H1 (cell line): ENCODE measurements around the gene TEX44. TPM values are rescaled to one million over a fixed set of nuclear protein-coding genes. Genes with fewer than 3 reads are reported as not detected.

Experiments
- CTCF ChIA-PET: fragments of 300-600 bp; sonication (Branson Sonifier 250); formaldehyde crosslinking; loops from one replicate; lab custom pipeline; 2021; ENCODE audit not compliant: partially characterized antibody; lab: Charles Lee
- POLR2A ChIA-PET: fragments of 300-600 bp; sonication (Branson Sonifier 250); formaldehyde crosslinking; loops from one replicate; lab custom pipeline; 2021; ENCODE audit warnings: inconsistent platforms; ENCODE audit not compliant: partially characterized antibody; lab: Charles Lee
- DNase-seq, 2 experiments: peaks; one replicate each; pipeline versions ENCODE4 v3.0.0 to v3.0.0-alpha.2; 2010 to 2022; ENCODE audit warnings: low spot score in 2 of 2, low read depth in 1 of 2, mixed read lengths in 1 of 2
- FAIRE-seq: peaks from 2 replicates; lab custom pipeline; 2011; peaks lifted over from hg19 to GRCh38; lab: Jason Lieb, UNC
- H2AFZ ChIP-seq: 2 replicates; pipeline ENCODE4 v1.8.1; 2012; ENCODE audit warnings: low read length, inconsistent platforms
- H2AK5ac ChIP-seq: 2 replicates; pipeline ENCODE4 v1.6.1; 2013; ENCODE audit warnings: low read depth, low read length
- H2BK120ac ChIP-seq: replicated peaks from 2 replicates; pipeline ENCODE3; 2013; ENCODE audit warnings: low read depth, low read length, inconsistent platforms
- H2BK12ac ChIP-seq: 2 replicates; pipeline ENCODE4 v1.6.1; 2013; ENCODE audit warnings: low read depth, low read length
- H2BK15ac ChIP-seq: 2 replicates; pipeline ENCODE4 v1.6.1; 2013; ENCODE audit warnings: low read length
- H2BK20ac ChIP-seq: 2 replicates; pipeline ENCODE4 v1.6.1; 2013; ENCODE audit warnings: low read length
- H2BK5ac ChIP-seq: 2 replicates; pipeline ENCODE4 v1.6.1; 2013; ENCODE audit warnings: low read depth, low read length
- H3K14ac ChIP-seq: 2 replicates; pipeline ENCODE4 v1.6.1; 2013; ENCODE audit warnings: inconsistent platforms; ENCODE audit not compliant: insufficient read length
- H3K18ac ChIP-seq: 2 replicates; pipeline ENCODE4 v1.6.1; 2013; ENCODE audit warnings: low read length; ENCODE audit errors: extremely low read depth
- H3K23ac ChIP-seq: 2 replicates; pipeline ENCODE4 v1.6.1; 2013; ENCODE audit warnings: inconsistent platforms; ENCODE audit not compliant: insufficient read length
- H3K23me2 ChIP-seq: 2 replicates; pipeline ENCODE4 v1.6.1; 2013; ENCODE audit warnings: low read depth, low read length
- H3K27ac ChIP-seq: 2 replicates; pipeline ENCODE4 v1.6.1; 2011; ENCODE audit warnings: low read depth, low read length, inconsistent platforms
- H3K27me3 ChIP-seq, 4 experiments: replicated peaks in 1 of 4; 1 replicate in 1 of 4; 2 replicates in 3 of 4; pipeline versions ENCODE4 v1.6.1 to v1.8.1; 2011 to 2013; ENCODE audit warnings: low read length in 3 of 4, mild to moderate bottlenecking in 3 of 4, inconsistent platforms in 2 of 4, mixed read lengths in 2 of 4, moderate library complexity in 1 of 4; ENCODE audit not compliant: control insufficient read depth in 3 of 4, insufficient read depth in 3 of 4; ENCODE audit errors: extremely low read depth in 1 of 4
- H3K36me3 ChIP-seq, 4 experiments: 2 replicates each; pipeline versions ENCODE4 v1.6.1 to v1.8.1; 2011 to 2013; ENCODE audit warnings: mild to moderate bottlenecking in 4 of 4, low read length in 3 of 4, moderate library complexity in 2 of 4, control low read depth in 1 of 4, inconsistent platforms in 1 of 4; ENCODE audit not compliant: insufficient read depth in 4 of 4, control insufficient read depth in 2 of 4
- H3K4ac ChIP-seq: replicated peaks from 2 replicates; pipeline ENCODE3; 2013; ENCODE audit warnings: low read length, low read depth, mixed read lengths, inconsistent platforms; ENCODE audit not compliant: insufficient read length
- H3K4me1 ChIP-seq, 4 experiments: replicated peaks in 1 of 4; 1 replicate in 1 of 4; 2 replicates in 3 of 4; pipeline versions ENCODE4 v1.6.1 to v1.8.1; 2011 to 2013; ENCODE audit warnings: low read length in 3 of 4, inconsistent platforms in 2 of 4, mixed read lengths in 1 of 4; ENCODE audit not compliant: insufficient read depth in 4 of 4, control insufficient read depth in 3 of 4
- H3K4me2 ChIP-seq, 2 experiments: 2 replicates each; pipeline versions ENCODE4 v1.6.1 to v1.8.1; 2011 to 2013; ENCODE audit warnings: low read depth in 2 of 2, low read length in 2 of 2, control low read depth in 1 of 2, inconsistent platforms in 1 of 2, mild to moderate bottlenecking in 1 of 2; ENCODE audit not compliant: insufficient read depth in 1 of 2
- H3K4me3 ChIP-seq, 4 experiments: fragments of 200-600, 300-600 bp in 1 of 4; sonication (generic), shearing (Covaris generic), sonication (Bioruptor Twin) in 1 of 4; 2 replicates each; pipeline versions ENCODE4 v1.5.1 to v1.8.1; 2011 to 2016; ENCODE audit warnings: low read length in 4 of 4, low read depth in 3 of 4, control low read depth in 2 of 4, inconsistent platforms in 2 of 4, mild to moderate bottlenecking in 2 of 4, mixed read lengths in 1 of 4, moderate library complexity in 1 of 4; ENCODE audit not compliant: insufficient read depth in 2 of 4; ENCODE audit errors: extremely low read depth in 1 of 4
- H3K56ac ChIP-seq: replicated peaks from 2 replicates; pipeline ENCODE3; 2013; ENCODE audit warnings: low read depth, mild to moderate bottlenecking, mixed read lengths, low read length, inconsistent platforms; ENCODE audit not compliant: insufficient read length
- H3K79me1 ChIP-seq: 2 replicates; pipeline ENCODE4 v1.6.1; 2013; ENCODE audit warnings: low read depth, low read length, control low read depth
- H3K79me2 ChIP-seq, 2 experiments: 2 replicates each; pipeline versions ENCODE4 v1.6.1 to v1.8.1; 2012 to 2013; ENCODE audit warnings: low read length in 2 of 2, mild to moderate bottlenecking in 2 of 2, inconsistent platforms in 1 of 2; ENCODE audit not compliant: insufficient read depth in 2 of 2, control insufficient read depth in 1 of 2
- H3K9ac ChIP-seq, 4 experiments: replicated peaks in 1 of 4; 1 replicate in 1 of 4; 2 replicates in 3 of 4; pipeline versions ENCODE4 v1.6.1 to v1.8.1; 2011 to 2013; ENCODE audit warnings: low read depth in 3 of 4, low read length in 3 of 4, control low read depth in 2 of 4, mild to moderate bottlenecking in 2 of 4, moderate library complexity in 2 of 4, inconsistent platforms in 1 of 4; ENCODE audit errors: extremely low read depth in 1 of 4
- H3K9me3 ChIP-seq, 2 experiments: 2 replicates each; pipeline versions ENCODE4 v1.6.1 to v1.8.1; 2012 to 2013; ENCODE audit warnings: mild to moderate bottlenecking in 2 of 2, moderate library complexity in 2 of 2, control low read depth in 1 of 2, inconsistent platforms in 1 of 2, low read depth in 1 of 2, low read length in 1 of 2, mixed read lengths in 1 of 2; ENCODE audit not compliant: insufficient read depth in 2 of 2
- H4K20me1 ChIP-seq, 2 experiments: replicated peaks in 1 of 2; 2 replicates each; pipeline versions ENCODE3 to v1.8.1; 2011 to 2013; ENCODE audit warnings: inconsistent platforms in 2 of 2, low read length in 2 of 2, mild to moderate bottlenecking in 1 of 2; ENCODE audit not compliant: insufficient read depth in 2 of 2, control insufficient read depth in 1 of 2
- H4K5ac ChIP-seq: 2 replicates; pipeline ENCODE4 v1.6.1; 2013; ENCODE audit warnings: low read length, low read depth, mixed read lengths, inconsistent platforms; ENCODE audit not compliant: insufficient read length
- H4K8ac ChIP-seq: 2 replicates; pipeline ENCODE4 v1.8.0; 2013; ENCODE audit warnings: mild to moderate bottlenecking, moderate library complexity, low read length, inconsistent platforms; ENCODE audit not compliant: insufficient read depth; ENCODE audit errors: extremely low read depth
- H4K91ac ChIP-seq: replicated peaks from 2 replicates; pipeline ENCODE3; 2013; ENCODE audit warnings: low read length, mixed read lengths, inconsistent platforms; ENCODE audit not compliant: insufficient read length
- CHD2 ChIP-seq: IDR thresholded peaks from 2 replicates; pipeline ENCODE4 v1.6.1; 2012; ENCODE audit warnings: low read length, improper control_type of control experiment
- GABPA ChIP-seq: IDR thresholded peaks from 2 replicates; pipeline ENCODE4 v1.6.1; 2011; ENCODE audit warnings: mild to moderate bottlenecking, low read length, moderate library complexity, borderline replicate concordance; ENCODE audit not compliant: insufficient read depth
- SIN3A ChIP-seq, 2 experiments: IDR thresholded peaks in 1 of 2; conservative IDR thresholded peaks in 1 of 2; 2 replicates each; pipeline ENCODE4 v1.6.1; 2011 to 2012; ENCODE audit warnings: low read length in 2 of 2, improper control_type of control experiment in 1 of 2, low read depth in 1 of 2, mild to moderate bottlenecking in 1 of 2
- ZNF274 ChIP-seq: IDR thresholded peaks from 2 replicates; pipeline ENCODE4 v1.7.0; 2012; ENCODE audit warnings: low read length, borderline replicate concordance; ENCODE audit errors: extremely low read depth
- WGBS, 2 experiments: shearing (Covaris generic) in 1 of 2; methylation state at CpG; one replicate each; pipeline versions ENCODE4 v1.1.6 to v1.1.7; 2013 to 2015; ENCODE audit warnings: low lambda C conversion rate in 2 of 2, mixed read lengths in 2 of 2, inconsistent platforms in 1 of 2, low coverage in 1 of 2, missing lambda C conversion rate in 1 of 2; ENCODE audit not compliant: insufficient replicate concordance in 2 of 2, insufficient coverage in 1 of 2, insufficient read length in 1 of 2; ENCODE audit errors: extremely low coverage in 1 of 2, missing lambda C conversion rate in 1 of 2; 5-methylcytosine and 5-hydroxymethylcytosine counted together
- polyA plus RNA-seq, 7 experiments: library from polyadenylated mRNA; depleted of rRNA in 3 of 7; stranded (reverse) in 5 of 7; unstranded in 2 of 7; fragments of >200 nt in 5 of 7; fragments of 200-250 nt in 2 of 7; gene quantifications; 1 replicate in 5 of 7; 2 replicates in 1 of 7; 4 replicates in 1 of 7; pipeline versions ENCODE4 v1.2.1 to v1.2.3, GENCODE V29; 2011 to 2013; ENCODE audit warnings: missing spikeins in 2 of 7, mixed read lengths in 2 of 7
- total RNA-seq: library from RNA; stranded (reverse); fragmentation: NEBNext Ultra II Directional; extraction: Animal tissue kit (Norgen Biotek cat#: 25700); gene quantifications from 2 replicates; pipeline ENCODE4 v1.2.1, GENCODE V29; 2021
- TF ChIP-seq, protein P1 (sequence below): IDR thresholded peaks from 2 replicates; pipeline ENCODE4 v1.6.1; 2012; ENCODE audit warnings: inconsistent platforms
- TF ChIP-seq, protein P2 (sequence below): IDR thresholded peaks from 2 replicates; pipeline ENCODE4 v1.6.1; 2012; ENCODE audit warnings: inconsistent platforms

Gene TEX44
- total and polyA plus RNA-seq, 2 of the 8 experiments (the other 6 are each of a cell fraction or from before 2014, with no cell fraction given), result not detected

DNA sequence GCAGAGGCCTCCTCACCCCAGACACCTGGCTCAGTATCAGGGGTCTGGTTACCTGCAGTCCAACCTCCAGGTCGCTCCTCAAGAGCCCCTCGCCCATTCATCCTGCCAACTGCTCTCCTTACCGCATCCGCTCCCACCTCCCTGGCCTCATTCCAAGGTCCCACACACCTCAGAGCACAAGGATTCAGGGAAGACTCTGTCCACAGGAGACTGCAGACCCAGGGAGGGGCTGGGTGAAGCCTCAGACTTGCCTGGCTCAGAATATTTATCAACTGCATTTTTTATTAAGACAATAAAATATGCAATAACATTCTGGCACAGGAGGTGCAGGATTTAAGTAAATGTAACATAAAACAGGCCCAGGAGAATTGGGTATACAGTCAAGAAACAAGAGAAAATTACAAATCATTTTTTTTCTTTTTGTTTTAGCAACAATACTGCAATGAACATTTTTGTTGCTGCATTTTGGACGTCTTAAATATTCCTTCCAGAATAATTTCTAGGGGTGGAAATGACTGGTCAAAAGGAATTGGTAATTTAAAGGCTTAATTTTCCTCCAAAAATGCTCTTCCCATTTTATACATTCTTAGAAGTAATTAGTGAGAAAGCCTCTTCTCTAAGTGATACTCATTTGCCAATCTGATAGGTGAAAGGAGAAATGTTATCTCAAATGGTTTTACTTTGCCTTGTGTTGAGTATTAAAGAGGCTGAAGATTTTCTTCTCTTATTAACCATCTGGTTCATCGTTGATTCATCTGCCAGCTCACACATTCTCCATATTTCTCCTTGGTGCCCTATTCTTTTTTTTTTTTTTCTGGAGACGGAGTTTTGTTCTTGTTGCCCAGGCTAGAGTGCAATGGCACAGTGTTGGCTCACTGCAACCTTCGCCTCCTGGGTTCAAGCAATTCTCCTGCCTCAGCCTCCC lies 42.5 kb downstream of the TEX44 start:
- Histone ChIP-seq H3K14ac (no peak overlapping the region), H3K9me3 (no peaks in the 10 kb centered on the region), H2AFZ (peak overlapping the region; percentile 9), H4K5ac (no peak overlapping the region), H4K91ac (no peak overlapping the region), H4K8ac (no peak overlapping the region), H2BK5ac (no peak overlapping the region), H3K79me1 (no peaks in the 10 kb centered on the region), H3K9ac (no peak overlapping the region), H3K23ac (no peak overlapping the region), H2BK15ac (no peak overlapping the region), H2BK120ac (no peak overlapping the region), H3K23me2 (peaks cover 2% of the 10 kb centered on the region; the same call in 1 of the 2 replicates), H3K27me3 (no peaks in the 10 kb centered on the region), H3K4ac (no peak overlapping the region), H2BK20ac (peak overlapping the region; percentile 72; the same call in 1 of the 2 replicates), H2BK12ac (peak overlapping the region; percentile 68; the same call in 1 of the 2 replicates), H3K56ac (no peak overlapping the region), H2AK5ac (no peak overlapping the region), H3K27ac (no peak overlapping the region), H3K18ac (no peak overlapping the region), H3K4me2 (no peak overlapping the region), H3K4me3 (no peak overlapping the region; a peak in 1 of 8 replicates), H3K4me1 (peaks cover 0 to 6% (median 3%) of the 10 kb centered on the region in 4 experiments; a peak in 4 of 7 replicates), H3K79me2 (no peaks in the 10 kb centered on the region), H4K20me1 (no peaks in the 10 kb centered on the region), H3K36me3 (no peaks in the 10 kb centered on the region)
- FAIRE-seq (no peak), DNase-seq (no peak)
- POLR2A ChIA-PET, result interaction anchor here (1.1 to 1.4 kb wide), 2 partner anchors 8 to 52 kb away, joined by 3 to 5 read pairs; no protein-coding TSS in a partner anchor
- CTCF ChIA-PET, result interaction anchor here (0.6 to 4.9 kb wide), 10 partner anchors 9 to 94 kb away, joined by 3 to 31 read pairs (median 4); no protein-coding TSS in a partner anchor
- WGBS, 2 experiments, result 79% methylated on average over 7 of the region's 8 CpGs; no CpG with 5 or more reads in 1 of the 2 experiments
- TF ChIP-seq CHD2, result no peak
- TF ChIP-seq, protein P1, sequence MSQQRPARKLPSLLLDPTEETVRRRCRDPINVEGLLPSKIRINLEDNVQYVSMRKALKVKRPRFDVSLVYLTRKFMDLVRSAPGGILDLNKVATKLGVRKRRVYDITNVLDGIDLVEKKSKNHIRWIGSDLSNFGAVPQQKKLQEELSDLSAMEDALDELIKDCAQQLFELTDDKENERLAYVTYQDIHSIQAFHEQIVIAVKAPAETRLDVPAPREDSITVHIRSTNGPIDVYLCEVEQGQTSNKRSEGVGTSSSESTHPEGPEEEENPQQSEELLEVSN, result no peak
- TF ChIP-seq ZNF274, result no peak
- TF ChIP-seq SIN3A (conservative IDR thresholded peaks at IDR 0.05 in 1 of 2, IDR thresholded peaks at IDR 0.05 in 1 of 2; ENCODE audit: low read depth in 1 of 2, low read length in 2 of 2), result no peak
- no peak for TF ChIP-seq GABPA
- TF ChIP-seq, protein P2, sequence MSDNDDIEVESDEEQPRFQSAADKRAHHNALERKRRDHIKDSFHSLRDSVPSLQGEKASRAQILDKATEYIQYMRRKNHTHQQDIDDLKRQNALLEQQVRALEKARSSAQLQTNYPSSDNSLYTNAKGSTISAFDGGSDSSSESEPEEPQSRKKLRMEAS, result no peak
